GM19452 (cell line): ENCODE measurements around the gene CCDC177.

Source experiments
- ATAC-seq: cut with Tn5 transposase; IDR thresholded peaks from one replicate; pipeline ENCODE4 v1.9.1; 2021; ENCODE audit not compliant: unreplicated experiment

Gene CCDC177

GRCh38 chr14:69531135-69531534 is 43.5 kb downstream of the CCDC177 start:
- no peak for ATAC-seq

GRCh38 chr14:69530095-69530494 is 44.6 kb downstream of the CCDC177 start:
- no peak for ATAC-seq

- no peak for ATAC-seq
Measured at GRCh38 chr14:69529563-69529962, 45.1 kb downstream of the CCDC177 start.

GRCh38 chr14:69528930-69529329 is 45.7 kb downstream of the CCDC177 start:
- ATAC-seq = no peak

- no peak for ATAC-seq
Measured at GRCh38 chr14:69528143-69528542, 46.5 kb downstream of the CCDC177 start.

DNA sequence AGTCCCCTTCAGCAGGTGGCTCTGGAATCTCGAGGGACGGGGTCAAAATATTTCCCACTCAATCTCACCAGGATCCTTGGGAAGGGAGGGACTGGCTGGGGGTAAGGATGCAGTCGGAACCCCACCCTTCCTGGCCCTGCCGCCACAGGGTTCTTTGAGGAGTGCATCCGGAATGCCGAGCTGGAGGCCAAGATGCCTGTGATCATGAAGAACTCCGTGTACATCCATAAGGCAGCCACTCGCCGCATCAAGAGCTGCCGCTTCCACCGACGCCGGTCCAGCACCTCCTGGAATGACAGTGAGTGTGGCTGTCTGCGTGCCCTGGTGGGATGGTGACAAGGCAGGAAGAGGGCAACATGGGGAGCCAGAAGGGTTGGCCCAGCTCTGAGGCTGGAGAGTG is 47.0 kb downstream of the CCDC177 start:
- ATAC-seq = no peak

DNA sequence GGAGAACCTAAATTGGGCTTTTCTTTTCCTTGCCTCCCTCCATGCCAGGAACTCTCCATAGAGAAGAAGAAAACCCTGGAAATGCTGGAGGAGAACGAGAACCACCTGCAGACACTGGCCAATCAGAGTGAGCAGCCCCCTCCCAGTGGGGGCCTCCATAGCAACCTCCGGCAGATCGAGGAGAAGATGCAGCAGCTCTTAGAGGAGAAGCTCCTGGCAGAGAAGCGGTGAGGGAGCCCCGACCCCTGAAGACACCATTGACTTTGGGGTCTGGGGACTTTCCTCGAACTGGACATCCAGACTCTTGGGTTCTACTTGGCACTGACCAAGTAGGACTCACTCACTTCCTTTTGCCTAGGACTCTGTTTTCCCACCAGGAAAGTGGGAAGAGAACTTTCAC is 48.8 kb downstream of the CCDC177 start:
- no peak for ATAC-seq

DNA sequence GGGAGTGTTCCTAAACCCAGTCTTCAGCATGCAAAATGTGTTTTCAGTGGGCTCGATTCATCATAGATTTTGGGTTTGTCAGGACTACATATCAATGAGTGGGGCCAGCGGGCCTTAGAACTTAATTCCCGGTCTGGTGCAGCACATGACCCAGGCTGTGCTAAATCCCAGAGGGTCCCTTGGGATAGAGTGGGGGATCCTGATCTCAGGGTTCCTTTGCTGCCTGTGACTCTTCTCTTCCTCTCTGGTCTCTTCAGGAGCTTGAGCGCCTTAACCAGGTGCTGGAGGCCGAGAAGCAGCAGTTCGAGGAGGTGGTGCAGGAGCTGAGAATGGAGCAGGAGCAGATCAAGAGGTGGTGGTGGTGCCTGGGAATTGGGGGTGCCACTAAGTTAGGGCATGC is 52.6 kb downstream of the CCDC177 start:
- no peak for ATAC-seq
